ENCODE results near the gene PARD3. TPM values are rescaled to one million over a fixed set of nuclear protein-coding genes. Genes with fewer than 3 reads are reported as not detected.

Gene PARD3
- total and polyA plus RNA-seq, 10 of the 15 experiments (the other 5 are each of a cell fraction or from before 2014, with no cell fraction given), result 2.6 to 43.1 (median 13.9) TPM

GRCh38 chr10:34771525-34771924, 43.6 kb downstream of the PARD3 start (continued):
- TF ChIP-seq REST (IDR thresholded peaks at IDR 0.05; ENCODE audit: low read depth, low read length), result no peak
- TF ChIP-seq ZNF207 (IDR thresholded peaks at IDR 0.05; ENCODE audit: borderline replicate concordance), result no peak
- TF ChIP-seq ZBED1 (IDR thresholded peaks at IDR 0.05; ENCODE audit: borderline replicate concordance), result no peak
- no peak for TF ChIP-seq CUX1 (IDR thresholded peaks at IDR 0.05; ENCODE audit: insufficient replicate concordance, low read depth, low read length)
- TF ChIP-seq MYC (IDR thresholded peaks at IDR 0.05; ENCODE audit: insufficient read depth, insufficient read length, insufficient replicate concordance, low read length, severe bottlenecking), result no peak

Measured in GM12878 (cell line).